Measurements from ENCODE around the gene VTN.

DNA sequence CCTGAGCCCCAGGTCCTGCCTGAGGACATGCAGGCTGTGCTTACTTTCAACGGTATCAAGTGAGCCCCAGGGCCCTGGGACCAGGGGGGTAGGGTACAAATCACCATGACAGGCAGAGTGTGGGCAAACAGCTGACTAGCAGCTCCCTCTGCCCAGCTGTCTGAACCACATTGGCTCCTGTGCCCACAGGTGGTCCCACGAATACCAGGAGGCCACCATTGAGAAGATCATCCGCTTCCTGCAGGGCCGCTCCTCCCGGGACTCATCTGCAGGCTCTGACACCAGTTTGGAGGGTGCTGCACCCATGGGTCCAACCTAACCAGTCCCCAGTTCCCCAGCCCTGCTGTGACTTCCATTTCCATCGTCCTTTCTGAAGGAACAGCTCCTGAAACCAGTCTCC is 25.9 kb upstream of the VTN start:
- TF ChIP-seq, protein P1, sequence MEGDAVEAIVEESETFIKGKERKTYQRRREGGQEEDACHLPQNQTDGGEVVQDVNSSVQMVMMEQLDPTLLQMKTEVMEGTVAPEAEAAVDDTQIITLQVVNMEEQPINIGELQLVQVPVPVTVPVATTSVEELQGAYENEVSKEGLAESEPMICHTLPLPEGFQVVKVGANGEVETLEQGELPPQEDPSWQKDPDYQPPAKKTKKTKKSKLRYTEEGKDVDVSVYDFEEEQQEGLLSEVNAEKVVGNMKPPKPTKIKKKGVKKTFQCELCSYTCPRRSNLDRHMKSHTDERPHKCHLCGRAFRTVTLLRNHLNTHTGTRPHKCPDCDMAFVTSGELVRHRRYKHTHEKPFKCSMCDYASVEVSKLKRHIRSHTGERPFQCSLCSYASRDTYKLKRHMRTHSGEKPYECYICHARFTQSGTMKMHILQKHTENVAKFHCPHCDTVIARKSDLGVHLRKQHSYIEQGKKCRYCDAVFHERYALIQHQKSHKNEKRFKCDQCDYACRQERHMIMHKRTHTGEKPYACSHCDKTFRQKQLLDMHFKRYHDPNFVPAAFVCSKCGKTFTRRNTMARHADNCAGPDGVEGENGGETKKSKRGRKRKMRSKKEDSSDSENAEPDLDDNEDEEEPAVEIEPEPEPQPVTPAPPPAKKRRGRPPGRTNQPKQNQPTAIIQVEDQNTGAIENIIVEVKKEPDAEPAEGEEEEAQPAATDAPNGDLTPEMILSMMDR (IDR thresholded peaks at IDR 0.05; ENCODE audit: low read length), result no peak
- no peak for TF ChIP-seq EZH2 (IDR thresholded peaks at IDR 0.05; ENCODE audit: borderline replicate concordance, low read length)

Measured in OCI-LY1 (cell line).